ENCODE results near the gene RAB3C. TPM values are rescaled to one million over a fixed set of nuclear protein-coding genes. Genes with fewer than 3 reads are reported as not detected.

Gene RAB3C
- total RNA-seq, 6 experiments from 2014 or later = not detected

DNA sequence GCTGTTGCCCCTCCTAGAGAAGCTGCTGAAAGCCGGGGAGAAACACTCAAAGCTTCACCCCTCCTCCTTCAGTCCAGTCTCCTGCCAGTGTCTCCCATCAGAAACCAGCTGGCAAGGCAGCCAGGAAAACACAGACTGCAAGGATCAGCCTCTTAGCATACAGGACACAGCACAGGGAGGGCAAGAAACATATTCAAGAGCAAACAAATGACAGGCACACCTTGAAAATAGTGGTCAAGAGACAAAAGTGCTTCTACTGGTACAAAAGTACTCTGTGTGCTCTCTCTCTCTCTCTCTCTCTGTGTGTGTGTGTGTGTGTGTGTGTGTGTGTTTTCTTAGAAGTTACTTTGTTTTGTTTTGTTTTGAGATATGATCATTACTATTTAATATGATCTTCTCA is 227.2 kb downstream of the RAB3C start:
- TF ChIP-seq, protein P1, sequence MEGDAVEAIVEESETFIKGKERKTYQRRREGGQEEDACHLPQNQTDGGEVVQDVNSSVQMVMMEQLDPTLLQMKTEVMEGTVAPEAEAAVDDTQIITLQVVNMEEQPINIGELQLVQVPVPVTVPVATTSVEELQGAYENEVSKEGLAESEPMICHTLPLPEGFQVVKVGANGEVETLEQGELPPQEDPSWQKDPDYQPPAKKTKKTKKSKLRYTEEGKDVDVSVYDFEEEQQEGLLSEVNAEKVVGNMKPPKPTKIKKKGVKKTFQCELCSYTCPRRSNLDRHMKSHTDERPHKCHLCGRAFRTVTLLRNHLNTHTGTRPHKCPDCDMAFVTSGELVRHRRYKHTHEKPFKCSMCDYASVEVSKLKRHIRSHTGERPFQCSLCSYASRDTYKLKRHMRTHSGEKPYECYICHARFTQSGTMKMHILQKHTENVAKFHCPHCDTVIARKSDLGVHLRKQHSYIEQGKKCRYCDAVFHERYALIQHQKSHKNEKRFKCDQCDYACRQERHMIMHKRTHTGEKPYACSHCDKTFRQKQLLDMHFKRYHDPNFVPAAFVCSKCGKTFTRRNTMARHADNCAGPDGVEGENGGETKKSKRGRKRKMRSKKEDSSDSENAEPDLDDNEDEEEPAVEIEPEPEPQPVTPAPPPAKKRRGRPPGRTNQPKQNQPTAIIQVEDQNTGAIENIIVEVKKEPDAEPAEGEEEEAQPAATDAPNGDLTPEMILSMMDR (IDR thresholded peaks at IDR 0.05) = no peak
- Mint-ChIP-seq H3K4me3 (no peak overlapping the region), H3K4me1 (ENCODE audit: low read depth) (no peaks in the 10 kb centered on the region), H3K27me3 (ENCODE audit: insufficient read depth) (no peaks in the 10 kb centered on the region; the same call in 1 of the 2 replicates), H3K36me3 (ENCODE audit: low read depth) (no peaks in the 10 kb centered on the region), H3K9me3 (no peaks in the 10 kb centered on the region), H3K27ac (no peak overlapping the region)
- no peak for DNase-seq

DNA sequence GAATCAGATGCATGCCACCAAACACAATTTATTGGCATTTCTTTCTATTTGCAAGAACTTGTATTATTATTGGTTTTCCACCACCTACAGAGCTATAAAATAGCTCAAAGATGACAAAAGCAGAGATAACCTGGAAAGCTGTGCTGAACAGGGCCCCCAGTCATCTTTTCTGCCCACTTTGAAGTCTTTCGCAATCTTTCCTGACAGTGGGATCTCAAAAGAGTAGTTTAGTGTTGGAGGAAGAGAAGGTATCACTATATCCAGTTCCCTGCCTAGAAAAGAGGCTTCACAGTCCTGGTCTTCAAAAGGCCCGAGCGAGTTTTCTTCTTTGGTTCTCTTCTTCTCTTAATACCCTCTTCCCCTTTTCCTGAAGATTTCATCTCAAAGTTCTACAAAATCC is 231.0 kb downstream of the RAB3C start:
- TF ChIP-seq, protein P1 (IDR thresholded peaks at IDR 0.05) = no peak
- H3K27me3 Mint-ChIP-seq (ENCODE audit: insufficient read depth) = no peaks in the 10 kb centered on the region; the same call in 1 of the 2 replicates
- no peaks in the 10 kb centered on the region for H3K4me1 Mint-ChIP-seq (ENCODE audit: low read depth)
- DNase-seq = no peak
- H3K27ac Mint-ChIP-seq = no peak overlapping the region
- no peaks in the 10 kb centered on the region for H3K36me3 Mint-ChIP-seq (ENCODE audit: low read depth)
- no peak overlapping the region for H3K4me3 Mint-ChIP-seq
- H3K9me3 Mint-ChIP-seq = no peaks in the 10 kb centered on the region

DNA sequence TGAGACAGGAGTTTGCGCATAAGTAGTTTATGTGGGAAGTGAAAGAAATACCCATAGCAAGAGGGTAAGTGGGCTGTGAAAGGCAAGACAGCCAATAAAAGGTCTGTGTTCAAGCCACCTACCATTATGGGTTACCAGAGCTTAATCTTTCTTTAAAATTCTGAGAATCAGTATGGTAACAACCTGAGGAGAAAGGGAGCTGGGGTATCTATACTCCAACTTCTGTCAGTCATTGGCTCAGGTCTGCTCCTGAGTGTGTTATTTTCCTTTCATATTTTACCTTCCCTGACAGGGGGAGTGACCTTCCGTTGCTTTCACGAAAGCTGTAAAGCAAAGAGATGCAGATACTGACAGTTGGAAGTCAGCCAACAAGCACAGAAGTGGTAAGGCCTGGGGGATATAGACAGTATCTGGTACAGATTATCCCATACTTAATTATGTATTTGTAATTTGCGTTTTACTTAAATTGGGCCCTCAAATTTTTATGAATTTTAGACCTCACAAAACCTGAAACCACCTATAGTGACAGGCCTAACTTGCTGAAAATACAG is 233.4 kb downstream of the RAB3C start:
- no peaks in the 10 kb centered on the region; the same call in 1 of the 2 replicates for H3K27me3 Mint-ChIP-seq (ENCODE audit: insufficient read depth)
- no peaks in the 10 kb centered on the region for H3K9me3 Mint-ChIP-seq
- H3K36me3 Mint-ChIP-seq (ENCODE audit: low read depth) = no peaks in the 10 kb centered on the region
- no peak overlapping the region for H3K4me3 Mint-ChIP-seq
- H3K4me1 Mint-ChIP-seq (ENCODE audit: low read depth) = no peaks in the 10 kb centered on the region
- H3K27ac Mint-ChIP-seq = no peak overlapping the region
- TF ChIP-seq, protein P1 (IDR thresholded peaks at IDR 0.05) = no peak
- no peak for DNase-seq

DNA sequence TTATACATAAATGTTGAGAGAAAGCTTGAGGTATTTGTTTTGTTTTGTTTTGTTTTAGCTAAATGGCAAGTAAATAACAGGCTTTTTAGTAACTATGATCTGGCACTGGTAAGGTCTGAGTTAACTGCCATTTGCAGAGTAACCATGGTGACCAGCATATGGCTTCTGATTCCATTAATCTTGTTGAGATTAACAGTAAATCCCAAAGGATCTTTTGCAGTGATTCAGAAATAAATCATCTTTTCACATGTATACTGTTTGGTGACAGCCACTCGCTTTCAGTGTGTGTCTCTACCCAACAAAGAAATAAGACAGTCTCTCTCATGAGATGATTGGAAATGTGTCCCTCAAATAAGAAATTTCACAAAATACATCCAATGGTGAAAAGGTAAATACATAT is 235.6 kb downstream of the RAB3C start:
- Mint-ChIP-seq H3K36me3 (ENCODE audit: low read depth) (no peaks in the 10 kb centered on the region), H3K27ac (no peak overlapping the region), H3K4me3 (no peak overlapping the region), H3K9me3 (no peaks in the 10 kb centered on the region), H3K4me1 (ENCODE audit: low read depth) (no peaks in the 10 kb centered on the region), H3K27me3 (ENCODE audit: insufficient read depth) (no peaks in the 10 kb centered on the region; the same call in 1 of the 2 replicates)
- TF ChIP-seq, protein P1 (IDR thresholded peaks at IDR 0.05) = no peak
- DNase-seq = no peak

DNA sequence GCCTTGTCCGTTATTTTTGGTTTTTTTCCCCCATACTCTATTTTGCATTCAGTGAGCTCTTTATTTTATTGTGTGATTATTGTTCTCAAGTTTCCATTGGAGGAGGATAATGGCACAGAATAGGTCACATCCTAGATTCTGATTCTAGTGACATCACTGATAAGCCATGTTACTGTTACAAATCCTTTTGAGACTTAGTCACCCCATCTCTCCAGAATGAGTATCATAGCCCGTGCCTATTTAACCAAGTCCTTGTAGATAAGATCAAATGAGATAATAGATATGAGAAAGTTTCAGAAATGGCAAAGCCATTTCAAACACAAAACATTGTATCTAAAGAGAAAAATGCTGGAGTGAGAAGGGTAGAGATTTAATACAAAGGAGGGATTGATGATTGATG is 242.6 kb downstream of the RAB3C start:
- H3K4me1 Mint-ChIP-seq (ENCODE audit: low read depth) = no peaks in the 10 kb centered on the region
- H3K9me3 Mint-ChIP-seq = no peaks in the 10 kb centered on the region
- TF ChIP-seq, protein P1 (IDR thresholded peaks at IDR 0.05) = no peak
- peaks cover 1% of the 10 kb centered on the region for H3K27me3 Mint-ChIP-seq (ENCODE audit: insufficient read depth)
- H3K27ac Mint-ChIP-seq = no peak overlapping the region
- no peak overlapping the region for H3K4me3 Mint-ChIP-seq
- H3K36me3 Mint-ChIP-seq (ENCODE audit: low read depth) = no peaks in the 10 kb centered on the region
- no peak for DNase-seq

DNA sequence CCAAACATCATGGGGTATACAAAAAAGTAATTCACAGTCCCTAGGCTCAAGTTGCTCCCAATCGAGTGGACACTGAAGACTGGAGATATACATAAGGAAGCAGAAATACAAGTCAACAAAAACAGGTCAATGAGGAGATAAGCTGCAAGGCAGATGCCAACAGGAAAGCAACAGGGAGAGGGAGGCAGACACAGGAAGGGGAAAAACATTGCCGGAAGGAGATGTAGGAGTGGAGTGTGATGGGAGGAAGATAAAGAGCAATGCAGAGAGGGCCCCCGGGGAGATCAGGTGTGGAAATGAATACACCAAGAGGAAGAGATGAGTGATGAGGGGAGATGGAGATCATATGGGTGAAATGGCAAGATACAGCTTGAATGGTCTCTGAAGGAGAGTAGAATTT is 243.0 kb downstream of the RAB3C start:
- Mint-ChIP-seq H3K9me3 (no peaks in the 10 kb centered on the region), H3K27ac (no peak overlapping the region), H3K4me1 (ENCODE audit: low read depth) (no peaks in the 10 kb centered on the region), H3K36me3 (ENCODE audit: low read depth) (no peaks in the 10 kb centered on the region), H3K4me3 (no peak overlapping the region), H3K27me3 (ENCODE audit: insufficient read depth) (peaks cover 1% of the 10 kb centered on the region)
- TF ChIP-seq, protein P1 (IDR thresholded peaks at IDR 0.05) = no peak
- no peak for DNase-seq

All from HFFc6 (cell line).